Right lobe of liver (tissue), 4 donors: ENCODE results near the gene ADAM12.

Experiments used
- POLR2A ChIP-seq: fragments of 450-650 bp; IDR thresholded peaks from one replicate; pipeline ENCODE4 v1.6.1; 2017; ENCODE audit warnings: antibody characterized with exemption, mild to moderate bottlenecking
- TF ChIP-seq, protein P1 (sequence below), 4 donors: fragments of 200-600 bp in 3 of 4; fragments of 450-650 bp in 1 of 4; IDR thresholded peaks; one replicate each; pipeline versions ENCODE4 v1.5.1 to v1.8.0; 2016 to 2022; ENCODE audit warnings: antibody characterized with exemption in 4 of 4, mild to moderate bottlenecking in 2 of 4
- donor health status: DM: no; HTN: no; CAD: no.
- donor health status: DM: no; HTN: no; CAD: no.
- donor health status: DM: no; HTN: yes; CAD: no.

DNA sequence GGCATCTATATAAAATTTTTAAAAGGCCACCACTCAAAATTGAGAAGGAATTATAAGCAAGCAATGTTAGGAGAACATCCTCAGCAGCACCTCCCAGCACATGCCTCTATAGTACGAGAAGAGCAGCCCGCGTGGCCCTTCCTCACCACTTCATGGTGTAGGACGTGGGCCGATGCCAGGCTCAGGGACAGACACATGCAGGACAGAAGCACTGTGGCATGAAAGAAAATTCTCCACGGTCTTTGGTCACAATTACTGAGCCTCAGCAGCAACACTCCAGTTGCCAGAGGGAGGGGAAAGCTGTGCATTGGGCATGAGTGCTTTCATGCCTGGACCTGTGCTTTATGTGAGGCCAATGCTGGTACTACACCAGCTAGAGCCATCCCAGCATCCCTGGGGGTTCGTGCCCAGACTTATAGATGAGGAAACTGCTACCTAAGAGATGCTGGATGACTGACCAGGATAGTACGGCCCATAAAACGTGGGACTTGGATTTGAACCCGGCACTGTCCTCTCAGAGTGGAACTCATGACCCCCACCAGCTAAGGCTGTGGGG, 164.7 kb downstream of the ADAM12 start:
- TF ChIP-seq, protein P1, sequence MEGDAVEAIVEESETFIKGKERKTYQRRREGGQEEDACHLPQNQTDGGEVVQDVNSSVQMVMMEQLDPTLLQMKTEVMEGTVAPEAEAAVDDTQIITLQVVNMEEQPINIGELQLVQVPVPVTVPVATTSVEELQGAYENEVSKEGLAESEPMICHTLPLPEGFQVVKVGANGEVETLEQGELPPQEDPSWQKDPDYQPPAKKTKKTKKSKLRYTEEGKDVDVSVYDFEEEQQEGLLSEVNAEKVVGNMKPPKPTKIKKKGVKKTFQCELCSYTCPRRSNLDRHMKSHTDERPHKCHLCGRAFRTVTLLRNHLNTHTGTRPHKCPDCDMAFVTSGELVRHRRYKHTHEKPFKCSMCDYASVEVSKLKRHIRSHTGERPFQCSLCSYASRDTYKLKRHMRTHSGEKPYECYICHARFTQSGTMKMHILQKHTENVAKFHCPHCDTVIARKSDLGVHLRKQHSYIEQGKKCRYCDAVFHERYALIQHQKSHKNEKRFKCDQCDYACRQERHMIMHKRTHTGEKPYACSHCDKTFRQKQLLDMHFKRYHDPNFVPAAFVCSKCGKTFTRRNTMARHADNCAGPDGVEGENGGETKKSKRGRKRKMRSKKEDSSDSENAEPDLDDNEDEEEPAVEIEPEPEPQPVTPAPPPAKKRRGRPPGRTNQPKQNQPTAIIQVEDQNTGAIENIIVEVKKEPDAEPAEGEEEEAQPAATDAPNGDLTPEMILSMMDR (IDR thresholded peaks at IDR 0.05), result no peak
- no peak for TF ChIP-seq POLR2A
